ENCODE results near the gene TNFRSF13B. TPM values are rescaled to one million over a fixed set of nuclear protein-coding genes. Genes with fewer than 3 reads are reported as not detected.

TNFRSF13B gene
- total and polyA plus RNA-seq, 2 donors from 2014 or later = 1.4 TPM; not detected in 1

- FAIRE-seq (no peak), DNase-seq (peak in 1 of 5 donors; percentile 18)
- H3K36me3 ChIP-seq (ENCODE audit: control insufficient read depth in 2 of 3, insufficient read depth in 3 of 3, low read length in 3 of 3) = no peaks in the 10 kb centered on the region
- H3K4me3 ChIP-seq (ENCODE audit: low read length in 3 of 3) = no peak overlapping the region
- no peak overlapping the region for H3K27ac ChIP-seq (ENCODE audit: low read depth in 2 of 2, low read length in 2 of 2)
- intact Hi-C loops (cut with DNase I) = no loop called here
- no peak overlapping the region for H3K9ac ChIP-seq (ENCODE audit: low read length in 3 of 3)
- no peaks in the 10 kb centered on the region for H3K27me3 ChIP-seq (ENCODE audit: control insufficient read depth, insufficient read depth, low read length)
- H3K4me1 ChIP-seq (ENCODE audit: control insufficient read depth in 2 of 3, insufficient read depth in 2 of 3, low read depth in 1 of 3, low read length in 3 of 3) = no peaks in the 10 kb centered on the region
- no peak for TF ChIP-seq CTCF (IDR thresholded peaks at IDR 0.05; ENCODE audit: borderline replicate concordance, extremely low read depth, insufficient read depth)
- peaks cover 0 to 7% (median 3%) of the 10 kb centered on the region in 3 donors for H3K9me3 ChIP-seq (ENCODE audit: control insufficient read depth in 2 of 3, insufficient read depth in 1 of 3, low read length in 3 of 3)
Measured at GRCh38 chr17:16950488-16950887, 21.4 kb downstream of the TNFRSF13B start.

- H3K4me3 ChIP-seq (ENCODE audit: low read length in 3 of 3) = no peak overlapping the region
- DNase-seq (peak in 1 of 5 donors; percentile 3), FAIRE-seq (no peak)
- H3K36me3 ChIP-seq (ENCODE audit: control insufficient read depth in 2 of 3, insufficient read depth in 3 of 3, low read length in 3 of 3) = no peaks in the 10 kb centered on the region
- H3K27ac ChIP-seq (ENCODE audit: low read depth in 2 of 2, low read length in 2 of 2) = no peak overlapping the region
- intact Hi-C loops (cut with DNase I) = no loop called here
- no peak overlapping the region for H3K9ac ChIP-seq (ENCODE audit: low read length in 3 of 3)
- TF ChIP-seq CTCF (IDR thresholded peaks at IDR 0.05; ENCODE audit: borderline replicate concordance, extremely low read depth, insufficient read depth) = no peak
- H3K4me1 ChIP-seq (ENCODE audit: control insufficient read depth in 2 of 3, insufficient read depth in 2 of 3, low read depth in 1 of 3, low read length in 3 of 3) = no peaks in the 10 kb centered on the region
- peaks cover 0 to 7% (median 3%) of the 10 kb centered on the region in 3 donors for H3K9me3 ChIP-seq (ENCODE audit: control insufficient read depth in 2 of 3, insufficient read depth in 1 of 3, low read length in 3 of 3)
- H3K27me3 ChIP-seq (ENCODE audit: control insufficient read depth, insufficient read depth, low read length) = no peaks in the 10 kb centered on the region
Measured at GRCh38 chr17:16948587-16949376, 23.1 kb downstream of the TNFRSF13B start.

DNA sequence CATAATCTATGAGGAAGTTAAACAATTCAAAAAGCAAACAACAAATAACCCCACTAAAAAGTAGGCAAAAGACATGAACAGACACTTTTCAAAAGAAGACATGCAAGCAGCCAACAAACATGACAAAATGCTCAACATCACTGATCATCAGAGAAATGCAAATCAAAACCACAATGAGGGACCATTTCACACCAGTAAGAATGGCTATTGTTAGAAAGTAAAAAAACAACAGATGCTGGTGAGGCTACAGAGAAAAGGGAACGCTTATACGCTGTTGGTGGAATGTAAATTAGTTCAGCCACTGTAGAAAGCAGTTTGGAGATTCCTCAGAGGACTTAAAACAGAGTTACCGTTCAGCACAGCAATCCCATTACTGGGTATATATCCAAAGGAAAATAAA is 24.4 kb downstream of the TNFRSF13B start:
- Histone ChIP-seq H3K36me3 (ENCODE audit: control insufficient read depth in 2 of 3, insufficient read depth in 3 of 3, low read length in 3 of 3) (no peaks in the 10 kb centered on the region), H3K9me3 (ENCODE audit: control insufficient read depth in 2 of 3, insufficient read depth in 1 of 3, low read length in 3 of 3) (peaks cover 0 to 7% (median 3%) of the 10 kb centered on the region in 3 donors), H3K27ac (ENCODE audit: low read depth in 2 of 2, low read length in 2 of 2) (no peak overlapping the region), H3K9ac (ENCODE audit: low read length in 3 of 3) (no peak overlapping the region), H3K27me3 (ENCODE audit: control insufficient read depth, insufficient read depth, low read length) (no peaks in the 10 kb centered on the region), H3K4me1 (ENCODE audit: control insufficient read depth in 2 of 3, insufficient read depth in 2 of 3, low read depth in 1 of 3, low read length in 3 of 3) (no peaks in the 10 kb centered on the region), H3K4me3 (ENCODE audit: low read length in 3 of 3) (no peak overlapping the region)
- TF ChIP-seq CTCF (IDR thresholded peaks at IDR 0.05; ENCODE audit: borderline replicate concordance, extremely low read depth, insufficient read depth) = no peak
- DNase-seq (no peak), FAIRE-seq (no peak)
- intact Hi-C loops (cut with DNase I) = no loop called here
